ENCODE data around the gene SYT2.
A peak's percentile ranks its signal among the peaks of the same experiment; 100 is the strongest.
"Not testable (repeated sequence)": the region's sequence is repeated elsewhere in the genome, so short reads cannot be mapped to it uniquely, and the experiment has no call there.

Gene SYT2

GRCh38 chr1:202638701-202639305 is 71.5 kb downstream of the SYT2 start:
- DNase-seq: not testable (repeated sequence)

- DNase-seq: no peak
These were observed 72.1 kb downstream of the SYT2 start for GRCh38 chr1:202638019-202638700.

GRCh38 chr1:202637321-202638018 is 72.8 kb downstream of the SYT2 start:
- not testable (repeated sequence) for DNase-seq

GRCh38 chr1:202636171-202636570 is 74.1 kb downstream of the SYT2 start:
- not testable (repeated sequence) for DNase-seq

GRCh38 chr1:202632241-202632640 is 78.0 kb downstream of the SYT2 start:
- no peak for DNase-seq

- DNase-seq: no peak
These were observed 79.0 kb downstream of the SYT2 start for GRCh38 chr1:202631076-202631923.

- DNase-seq: no peak
These were observed 79.7 kb downstream of the SYT2 start for GRCh38 chr1:202630541-202630940.

GRCh38 chr1:202630096-202630495 is 80.2 kb downstream of the SYT2 start:
- DNase-seq: not testable (repeated sequence)

- peak; percentile 70 to 80 for DNase-seq
These were observed 80.9 kb downstream of the SYT2 start for GRCh38 chr1:202629257-202629811.

- DNase-seq: no peak
These were observed 81.5 kb downstream of the SYT2 start for GRCh38 chr1:202628646-202629215.

GRCh38 chr1:202627841-202628565 is 82.3 kb downstream of the SYT2 start:
- DNase-seq: no peak

- not testable (repeated sequence) for DNase-seq
These were observed 83.2 kb downstream of the SYT2 start for GRCh38 chr1:202627036-202627435.

GRCh38 chr1:202625416-202626360 is 84.6 kb downstream of the SYT2 start:
- DNase-seq: peak; percentile 53 to 54

- no peak for DNase-seq
These were observed 85.5 kb downstream of the SYT2 start for GRCh38 chr1:202624781-202625108.

- no peak for DNase-seq
These were observed 86.0 kb downstream of the SYT2 start for GRCh38 chr1:202624088-202624780.

- not testable (repeated sequence) for DNase-seq
These were observed 86.8 kb downstream of the SYT2 start for GRCh38 chr1:202623476-202623875.

- no peak for DNase-seq
These were observed 87.2 kb downstream of the SYT2 start for GRCh38 chr1:202623075-202623474.

GRCh38 chr1:202622388-202622787 is 87.9 kb downstream of the SYT2 start:
- no peak for DNase-seq

- DNase-seq: no peak
These were observed 88.8 kb downstream of the SYT2 start for GRCh38 chr1:202621446-202621845.

- not testable (repeated sequence) for DNase-seq
These were observed 90.2 kb downstream of the SYT2 start for GRCh38 chr1:202620036-202620435.
